Retinal pigment epithelial cell (primary cell): ENCODE data around the gene GNA12.
A peak's percentile ranks its signal among the peaks of the same experiment; 100 is the strongest.
"Not testable (repeated sequence)": the region's sequence is repeated elsewhere in the genome, so short reads cannot be mapped to it uniquely, and the experiment has no call there.

ENCODE experiments used
- DNase-seq: peaks from one replicate; pipeline ENCODE4 v3.0.0-alpha.2; 2010; ENCODE audit warnings: low read depth
- H3K4me3 ChIP-seq: 2 replicates; pipeline ENCODE4 v1.5.1; 2011; ENCODE audit warnings: mild to moderate bottlenecking, low read length, control low read depth, moderate library complexity
- TF ChIP-seq, protein P1 (sequence below): conservative IDR thresholded peaks from 2 replicates; pipeline ENCODE4 v1.5.1; 2011; ENCODE audit warnings: low read depth, low read length, control low read depth, inconsistent platforms

The GNA12 gene

GRCh38 chr7:2684501-2684900, 159.6 kb downstream of the GNA12 start:
- TF ChIP-seq, protein P1, sequence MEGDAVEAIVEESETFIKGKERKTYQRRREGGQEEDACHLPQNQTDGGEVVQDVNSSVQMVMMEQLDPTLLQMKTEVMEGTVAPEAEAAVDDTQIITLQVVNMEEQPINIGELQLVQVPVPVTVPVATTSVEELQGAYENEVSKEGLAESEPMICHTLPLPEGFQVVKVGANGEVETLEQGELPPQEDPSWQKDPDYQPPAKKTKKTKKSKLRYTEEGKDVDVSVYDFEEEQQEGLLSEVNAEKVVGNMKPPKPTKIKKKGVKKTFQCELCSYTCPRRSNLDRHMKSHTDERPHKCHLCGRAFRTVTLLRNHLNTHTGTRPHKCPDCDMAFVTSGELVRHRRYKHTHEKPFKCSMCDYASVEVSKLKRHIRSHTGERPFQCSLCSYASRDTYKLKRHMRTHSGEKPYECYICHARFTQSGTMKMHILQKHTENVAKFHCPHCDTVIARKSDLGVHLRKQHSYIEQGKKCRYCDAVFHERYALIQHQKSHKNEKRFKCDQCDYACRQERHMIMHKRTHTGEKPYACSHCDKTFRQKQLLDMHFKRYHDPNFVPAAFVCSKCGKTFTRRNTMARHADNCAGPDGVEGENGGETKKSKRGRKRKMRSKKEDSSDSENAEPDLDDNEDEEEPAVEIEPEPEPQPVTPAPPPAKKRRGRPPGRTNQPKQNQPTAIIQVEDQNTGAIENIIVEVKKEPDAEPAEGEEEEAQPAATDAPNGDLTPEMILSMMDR, result no peak
- no peak for DNase-seq
- H3K4me3 ChIP-seq, result no peak overlapping the region

DNA sequence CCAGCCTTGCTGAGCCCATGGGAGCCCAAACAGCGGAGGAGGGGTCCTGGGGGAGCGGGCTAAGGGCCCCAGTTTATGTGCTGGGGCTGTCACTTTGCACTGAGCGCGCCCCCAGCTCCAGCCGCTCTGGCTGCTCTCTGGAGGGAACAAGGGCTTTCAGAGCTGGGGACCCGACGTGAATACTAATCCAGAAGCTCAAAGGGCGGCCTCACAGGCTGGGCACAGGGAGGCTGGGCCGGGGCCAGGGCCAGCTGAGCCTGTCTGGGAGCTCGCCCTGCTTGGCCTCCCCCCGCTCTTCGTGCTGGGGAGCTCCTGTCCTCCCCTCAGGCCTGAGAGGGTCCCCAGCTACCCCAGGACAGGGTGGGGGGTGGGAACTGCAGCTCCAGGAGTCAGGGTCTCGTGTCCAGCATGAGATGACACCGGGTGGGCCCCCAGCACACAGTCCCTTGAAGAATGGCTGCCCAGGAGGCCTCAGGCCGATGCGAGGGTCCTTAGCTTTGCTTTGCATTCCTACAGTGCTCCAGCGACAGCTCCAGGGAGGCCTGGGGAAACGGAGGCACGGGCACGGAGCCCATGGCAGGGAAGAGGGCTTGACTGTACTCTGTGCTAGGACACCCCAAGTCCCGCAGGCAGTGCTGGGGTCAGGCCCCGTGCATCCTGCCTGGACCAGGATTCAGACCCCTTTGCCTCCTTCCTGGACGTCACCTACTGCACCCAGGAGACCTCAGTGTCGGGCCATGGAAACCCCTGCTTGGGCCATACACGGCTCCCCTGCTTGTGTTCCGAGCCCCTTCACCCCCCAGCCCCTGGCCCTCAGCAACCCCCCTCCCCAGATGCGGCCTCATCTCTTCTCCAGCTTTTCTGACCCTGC, 161.9 kb downstream of the GNA12 start:
- no peak for DNase-seq

GRCh38 chr7:2680792-2681490, 163.2 kb downstream of the GNA12 start:
- TF ChIP-seq, protein P1, result peak; percentile 77
- H3K4me3 ChIP-seq, result no peak overlapping the region
- DNase-seq, result no peak

More for the DNA sequence above, 161.9 kb downstream of the GNA12 start:
- no peak overlapping the region for H3K4me3 ChIP-seq
- TF ChIP-seq, protein P1, result no peak

DNA sequence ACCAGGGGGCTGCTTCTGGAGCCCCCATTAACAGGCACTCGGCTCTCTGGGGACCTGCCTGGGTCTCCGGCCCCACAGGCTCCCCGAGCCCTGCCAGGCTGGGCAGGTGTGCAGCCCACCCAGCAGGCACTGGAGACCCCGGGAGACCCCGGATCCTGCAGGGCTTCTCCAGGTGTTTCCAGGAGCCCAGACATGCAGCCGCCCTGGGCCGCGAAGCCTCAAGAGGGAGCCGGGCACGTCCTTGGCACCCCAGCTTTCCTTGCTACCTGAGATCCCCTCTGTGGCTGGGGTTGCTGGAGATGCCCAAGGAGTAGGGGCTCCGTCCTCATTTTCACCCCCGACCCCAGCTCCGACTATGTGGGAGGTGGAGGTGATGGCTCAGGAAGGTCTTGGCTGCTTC, 163.9 kb downstream of the GNA12 start:
- no peak for DNase-seq
- TF ChIP-seq, protein P1, result no peak
- no peak overlapping the region for H3K4me3 ChIP-seq

- DNase-seq, H3K4me3 ChIP-seq: not testable (repeated sequence)
Observed at GRCh38 chr7:2679135-2680127, 164.7 kb downstream of the GNA12 start.

DNA sequence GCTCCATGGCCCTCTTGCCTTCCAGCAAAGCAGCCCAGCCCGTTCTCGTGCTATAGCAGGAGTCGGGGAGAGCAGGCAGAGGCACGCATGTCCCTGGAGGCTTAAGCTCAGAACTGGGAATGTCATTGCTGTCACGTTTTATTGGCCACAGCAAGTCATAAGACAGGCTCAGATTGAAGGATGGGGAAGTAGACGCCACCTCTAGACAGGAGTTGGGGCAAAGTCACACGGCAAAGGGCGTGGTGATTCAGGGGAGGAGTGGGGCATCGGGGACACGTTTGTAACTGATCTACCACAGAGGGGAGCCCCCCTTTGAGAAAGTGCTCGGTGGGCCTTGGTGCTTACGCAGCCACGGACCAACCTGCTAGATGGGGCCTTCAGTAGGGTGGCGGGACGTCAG, 165.7 kb downstream of the GNA12 start:
- not testable (repeated sequence) for H3K4me3 ChIP-seq, DNase-seq
